Neural progenitor cell (in vitro differentiated cells): ENCODE data around the gene ULK4.

Experiments used
- EZH2 ChIP-seq: fragments of 200-600 bp; sonication (generic); IDR thresholded peaks from 2 replicates; pipeline ENCODE4 v1.6.1; 2017; ENCODE audit warnings: antibody characterized with exemption, mild to moderate bottlenecking, moderate library complexity
- EZH2phosphoT487 ChIP-seq: fragments of 200-600 bp; sonication (generic); IDR thresholded peaks from 2 replicates; pipeline ENCODE4 v1.6.1; 2017; ENCODE audit warnings: antibody characterized with exemption
- TF ChIP-seq, protein P1 (sequence below): fragments of 200-600 bp; sonication (generic); IDR thresholded peaks from 2 replicates; pipeline ENCODE4 v1.5.1; 2017; ENCODE audit warnings: antibody characterized with exemption, mild to moderate bottlenecking

DNA sequence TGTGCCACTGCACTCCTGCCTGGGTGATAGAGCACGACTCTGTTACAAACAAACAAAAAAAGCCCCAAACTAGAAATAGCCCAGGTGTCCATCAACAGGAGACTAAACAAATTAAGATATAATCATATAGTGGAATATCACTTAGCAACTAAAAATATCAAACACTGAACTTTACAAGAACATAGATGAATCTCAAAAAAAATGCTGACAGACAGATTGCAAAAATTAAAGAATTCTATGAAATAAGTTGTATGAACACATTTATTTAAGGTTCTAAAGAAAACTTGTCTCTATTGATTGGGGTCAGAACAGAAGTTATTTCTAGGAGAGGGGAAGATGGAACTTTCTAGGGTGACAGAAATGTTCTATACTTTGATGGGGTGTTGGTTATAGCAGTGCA is 494.4 kb downstream of the ULK4 start:
- TF ChIP-seq, protein P1, sequence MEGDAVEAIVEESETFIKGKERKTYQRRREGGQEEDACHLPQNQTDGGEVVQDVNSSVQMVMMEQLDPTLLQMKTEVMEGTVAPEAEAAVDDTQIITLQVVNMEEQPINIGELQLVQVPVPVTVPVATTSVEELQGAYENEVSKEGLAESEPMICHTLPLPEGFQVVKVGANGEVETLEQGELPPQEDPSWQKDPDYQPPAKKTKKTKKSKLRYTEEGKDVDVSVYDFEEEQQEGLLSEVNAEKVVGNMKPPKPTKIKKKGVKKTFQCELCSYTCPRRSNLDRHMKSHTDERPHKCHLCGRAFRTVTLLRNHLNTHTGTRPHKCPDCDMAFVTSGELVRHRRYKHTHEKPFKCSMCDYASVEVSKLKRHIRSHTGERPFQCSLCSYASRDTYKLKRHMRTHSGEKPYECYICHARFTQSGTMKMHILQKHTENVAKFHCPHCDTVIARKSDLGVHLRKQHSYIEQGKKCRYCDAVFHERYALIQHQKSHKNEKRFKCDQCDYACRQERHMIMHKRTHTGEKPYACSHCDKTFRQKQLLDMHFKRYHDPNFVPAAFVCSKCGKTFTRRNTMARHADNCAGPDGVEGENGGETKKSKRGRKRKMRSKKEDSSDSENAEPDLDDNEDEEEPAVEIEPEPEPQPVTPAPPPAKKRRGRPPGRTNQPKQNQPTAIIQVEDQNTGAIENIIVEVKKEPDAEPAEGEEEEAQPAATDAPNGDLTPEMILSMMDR = no peak
- TF ChIP-seq EZH2phosphoT487 (no peak), EZH2 (no peak)
